Ecto neural progenitor cell (in vitro differentiated cells): ENCODE data around the gene CELF4.
A peak's percentile ranks its signal among the peaks of the same experiment; 100 is the strongest.

Source experiments
- DNase-seq: peaks from one replicate; pipeline ENCODE4 v3.0.0-alpha.2; 2018; ENCODE audit warnings: low spot score

The CELF4 gene

GRCh38 chr18:37253394-37254235 lies 312.0 kb downstream of the CELF4 start:
- DNase-seq: peak; percentile 85

- no peak for DNase-seq
These were observed 312.7 kb downstream of the CELF4 start for GRCh38 chr18:37252854-37253393.

- no peak for DNase-seq
These were observed 313.3 kb downstream of the CELF4 start for GRCh38 chr18:37252342-37252741.

GRCh38 chr18:37251679-37252078 lies 313.9 kb downstream of the CELF4 start:
- DNase-seq: no peak

GRCh38 chr18:37249895-37250618 lies 315.5 kb downstream of the CELF4 start:
- DNase-seq: no peak

GRCh38 chr18:37249171-37249886 lies 316.3 kb downstream of the CELF4 start:
- no peak for DNase-seq

GRCh38 chr18:37248281-37248680 lies 317.3 kb downstream of the CELF4 start:
- DNase-seq: no peak

- DNase-seq: no peak
These were observed 318.0 kb downstream of the CELF4 start for GRCh38 chr18:37247497-37248161.

- no peak for DNase-seq
These were observed 318.7 kb downstream of the CELF4 start for GRCh38 chr18:37246779-37247340.

- DNase-seq: no peak
These were observed 321.0 kb downstream of the CELF4 start for GRCh38 chr18:37244618-37245017.

GRCh38 chr18:37243741-37244140 lies 321.9 kb downstream of the CELF4 start:
- no peak for DNase-seq

- DNase-seq: peak; percentile 30
These were observed 322.6 kb downstream of the CELF4 start for GRCh38 chr18:37242826-37243560.

GRCh38 chr18:37242091-37242490 lies 323.5 kb downstream of the CELF4 start:
- DNase-seq: peak; percentile 34

- no peak for DNase-seq
These were observed 327.1 kb downstream of the CELF4 start for GRCh38 chr18:37238282-37239108.

GRCh38 chr18:37235583-37235982 lies 330.0 kb downstream of the CELF4 start:
- DNase-seq: no peak

GRCh38 chr18:37231251-37231650 lies 334.3 kb downstream of the CELF4 start:
- no peak for DNase-seq

GRCh38 chr18:37230768-37231167 lies 334.8 kb downstream of the CELF4 start:
- DNase-seq: no peak

GRCh38 chr18:37225279-37225678 lies 340.3 kb downstream of the CELF4 start:
- no peak for DNase-seq

GRCh38 chr18:37222999-37223378 lies 342.6 kb downstream of the CELF4 start:
- DNase-seq: no peak
